HG03060 (cell line): Measurements from ENCODE around the gene RGCC.

Source experiments
- ATAC-seq: cut with Tn5 transposase; IDR thresholded peaks from one replicate; pipeline ENCODE4 v1.9.1; 2021; ENCODE audit warnings: low read depth, moderate number of reproducible peaks; ENCODE audit not compliant: unreplicated experiment

The RGCC gene

DNA sequence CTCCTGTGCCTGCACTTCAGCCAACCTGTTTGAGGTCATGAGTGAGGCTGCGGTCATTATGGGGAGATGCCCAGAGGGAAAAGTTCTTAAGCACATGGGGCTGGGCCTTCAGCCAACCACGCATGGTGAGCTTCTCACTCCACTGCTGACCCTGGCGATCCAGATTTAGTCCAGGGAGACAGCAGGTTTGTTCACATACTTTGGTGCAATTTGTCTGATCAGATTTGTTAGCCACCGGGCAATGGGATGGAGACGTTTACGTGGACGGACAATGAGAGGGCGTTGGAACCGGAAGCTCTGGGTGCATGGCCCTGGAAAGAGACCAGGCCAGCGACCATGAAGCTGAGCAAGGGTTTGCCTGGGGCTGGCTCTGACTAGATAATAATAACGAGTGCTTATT lies 56.2 kb downstream of the RGCC start:
- no peak for ATAC-seq

DNA sequence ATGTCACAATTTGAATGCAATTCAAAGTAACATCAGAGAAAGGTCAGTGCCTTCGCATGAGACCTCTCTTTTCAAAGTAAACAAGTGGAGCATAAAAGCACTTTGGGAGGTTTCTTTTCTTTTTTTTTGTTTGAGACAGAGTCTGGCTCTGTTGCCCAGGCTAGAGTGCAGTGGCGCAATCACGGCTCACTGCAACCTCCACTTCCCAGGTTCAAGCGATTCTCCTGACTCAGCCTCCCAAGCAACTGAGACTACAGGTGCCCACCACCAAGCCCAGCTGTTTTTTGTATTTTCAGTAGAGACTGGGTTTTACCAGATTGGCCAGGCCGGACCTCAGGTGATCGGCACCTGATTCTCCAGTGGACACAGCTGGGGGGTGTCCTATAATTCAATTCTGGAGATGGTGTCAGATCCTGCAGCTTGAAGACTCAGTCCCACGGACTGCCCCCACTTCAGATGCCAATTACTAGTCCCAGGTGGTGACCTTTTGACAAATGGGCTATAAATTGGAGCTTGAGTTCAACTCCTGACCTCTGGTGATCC lies 57.6 kb downstream of the RGCC start:
- no peak for ATAC-seq

DNA sequence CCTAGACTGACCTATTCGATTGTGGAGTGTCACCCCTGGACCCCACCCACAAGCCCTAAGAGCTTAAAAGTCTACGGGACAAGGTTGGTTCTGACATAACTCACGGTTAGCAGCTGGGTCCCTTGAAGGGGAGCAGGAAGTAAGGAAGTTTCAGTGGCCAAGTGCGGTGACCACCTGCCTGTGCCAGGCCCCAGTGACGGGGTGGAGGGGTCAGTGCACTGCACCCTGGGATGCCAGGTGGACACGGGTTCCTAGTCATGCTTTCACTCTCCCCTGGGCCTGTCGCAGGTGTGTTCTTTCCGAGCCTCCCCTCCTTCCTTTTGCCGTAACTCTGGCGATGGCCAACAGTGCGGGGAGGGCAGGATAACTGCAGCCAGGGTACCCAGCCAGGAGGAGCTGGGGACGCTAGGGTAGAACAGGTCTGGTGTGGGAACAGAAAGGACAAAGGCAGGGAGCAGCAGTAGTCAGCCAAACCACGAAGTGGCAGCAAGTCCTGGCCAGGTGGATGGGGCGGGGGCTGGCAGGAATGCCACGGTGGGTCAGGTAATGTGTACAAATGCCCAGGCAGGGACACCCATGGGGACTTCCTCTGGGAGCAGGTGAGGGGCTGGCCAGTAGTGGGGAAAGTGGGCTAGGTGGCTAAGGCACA lies 58.3 kb downstream of the RGCC start:
- ATAC-seq: no peak

DNA sequence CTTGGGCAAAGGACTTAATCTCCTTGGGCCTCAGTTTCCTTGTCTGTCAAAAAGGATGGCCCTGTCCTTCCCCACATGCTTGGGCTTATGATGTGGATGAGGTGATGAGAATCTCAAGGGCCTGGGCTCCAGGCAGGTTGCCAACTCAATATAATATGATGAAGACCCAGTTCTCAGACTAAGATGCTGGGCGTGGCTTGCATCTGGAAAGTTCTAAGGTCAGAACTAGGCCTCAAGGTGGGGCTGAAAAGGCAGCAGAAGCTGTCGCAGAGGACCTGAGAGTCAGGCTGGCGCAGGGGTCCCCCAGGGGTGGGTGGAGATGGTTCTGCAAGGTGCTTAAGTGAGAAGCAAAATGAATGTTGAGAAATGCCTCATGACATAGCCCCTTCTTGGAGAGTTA lies 58.8 kb downstream of the RGCC start:
- no peak for ATAC-seq

DNA sequence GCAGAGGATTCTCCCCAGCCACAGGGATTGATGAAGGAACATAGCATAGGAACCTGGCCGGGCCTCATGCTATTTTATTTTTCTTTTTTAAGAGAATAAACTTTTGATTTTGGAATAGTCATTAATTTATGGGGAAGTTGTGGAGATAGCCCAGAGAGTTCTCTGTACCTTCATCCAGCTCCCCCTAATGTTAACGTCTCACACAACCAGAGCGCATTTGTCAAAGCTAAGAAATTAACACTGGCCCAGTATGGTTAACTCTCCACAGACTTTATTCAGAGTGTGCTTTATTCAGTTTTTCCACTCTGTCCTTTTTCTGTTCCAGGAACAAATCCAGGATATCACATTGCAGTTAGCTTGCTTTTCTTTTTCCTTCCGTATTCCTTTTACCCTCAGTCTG lies 59.4 kb downstream of the RGCC start:
- no peak for ATAC-seq

DNA sequence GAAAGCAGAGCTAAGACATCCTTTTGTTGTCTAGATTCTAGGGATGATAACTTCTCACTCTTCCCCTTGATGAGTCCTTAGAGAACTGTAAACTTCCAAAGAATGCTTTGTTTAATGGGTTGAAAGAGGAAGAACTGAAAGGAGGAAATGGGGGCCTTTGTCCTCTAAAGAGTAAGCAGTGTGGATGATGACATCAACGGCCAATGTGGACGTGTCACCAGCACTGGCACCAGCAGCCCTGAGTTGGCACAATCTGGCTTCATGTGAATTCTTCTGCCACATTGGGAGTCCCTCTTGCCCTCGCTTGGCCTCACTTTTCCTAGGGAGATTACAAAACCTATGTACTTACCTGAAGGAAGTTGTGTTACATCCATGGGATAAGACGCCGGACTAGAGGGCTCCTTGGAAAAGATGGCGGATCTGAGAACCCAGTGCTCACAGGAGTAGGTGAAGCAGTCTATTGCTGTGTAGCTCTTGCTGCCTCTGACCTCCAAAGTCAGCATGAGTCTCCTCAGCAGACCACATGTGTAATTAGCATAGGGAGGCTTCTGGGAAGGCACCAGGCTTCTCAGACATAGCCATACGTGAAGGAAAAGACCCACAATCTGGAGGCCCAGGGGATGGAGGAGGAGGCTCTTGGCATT lies 62.8 kb downstream of the RGCC start:
- no peak for ATAC-seq
